ENCODE measurements around the gene DHRS11.

DNA sequence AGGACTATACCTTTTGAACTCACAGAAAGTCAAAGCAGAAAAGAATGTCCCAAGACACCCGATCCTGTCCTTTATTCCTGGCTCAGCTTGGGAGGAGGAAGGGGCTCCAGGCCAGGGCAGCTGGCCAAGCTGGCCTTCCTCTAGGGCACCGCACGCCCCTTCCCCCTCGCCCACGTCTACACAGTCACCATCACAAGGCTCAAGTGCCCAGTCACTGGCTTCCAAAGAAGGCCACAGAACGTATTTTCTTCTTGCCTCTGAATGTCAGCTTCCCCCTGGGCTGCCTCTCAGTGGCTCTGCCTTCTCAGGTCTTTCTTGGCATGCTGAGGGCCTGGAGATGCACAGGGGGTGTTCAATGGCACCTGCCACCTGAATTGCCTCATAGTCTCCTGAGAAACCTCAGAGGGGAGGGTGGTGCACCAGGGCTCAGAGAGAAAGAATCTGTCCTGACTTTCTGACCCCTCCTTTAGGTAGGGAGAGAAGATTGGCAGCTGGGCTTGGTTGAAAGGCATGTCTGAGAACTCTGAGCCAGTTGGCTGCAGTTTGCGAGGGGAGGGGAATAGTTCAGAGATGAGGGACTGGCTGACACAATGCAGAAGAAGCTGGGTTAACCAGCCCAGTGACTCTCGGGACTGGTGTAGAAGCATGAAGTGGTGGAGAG lies 2.1 kb downstream of the DHRS11 start:
- TF ChIP-seq CEBPB (IDR thresholded peaks at IDR 0.05; ENCODE audit: low read depth, low read length), result no peak
- TF ChIP-seq, protein P1, sequence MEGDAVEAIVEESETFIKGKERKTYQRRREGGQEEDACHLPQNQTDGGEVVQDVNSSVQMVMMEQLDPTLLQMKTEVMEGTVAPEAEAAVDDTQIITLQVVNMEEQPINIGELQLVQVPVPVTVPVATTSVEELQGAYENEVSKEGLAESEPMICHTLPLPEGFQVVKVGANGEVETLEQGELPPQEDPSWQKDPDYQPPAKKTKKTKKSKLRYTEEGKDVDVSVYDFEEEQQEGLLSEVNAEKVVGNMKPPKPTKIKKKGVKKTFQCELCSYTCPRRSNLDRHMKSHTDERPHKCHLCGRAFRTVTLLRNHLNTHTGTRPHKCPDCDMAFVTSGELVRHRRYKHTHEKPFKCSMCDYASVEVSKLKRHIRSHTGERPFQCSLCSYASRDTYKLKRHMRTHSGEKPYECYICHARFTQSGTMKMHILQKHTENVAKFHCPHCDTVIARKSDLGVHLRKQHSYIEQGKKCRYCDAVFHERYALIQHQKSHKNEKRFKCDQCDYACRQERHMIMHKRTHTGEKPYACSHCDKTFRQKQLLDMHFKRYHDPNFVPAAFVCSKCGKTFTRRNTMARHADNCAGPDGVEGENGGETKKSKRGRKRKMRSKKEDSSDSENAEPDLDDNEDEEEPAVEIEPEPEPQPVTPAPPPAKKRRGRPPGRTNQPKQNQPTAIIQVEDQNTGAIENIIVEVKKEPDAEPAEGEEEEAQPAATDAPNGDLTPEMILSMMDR (conservative IDR thresholded peaks at IDR 0.05; ENCODE audit: low read depth, low read length), result no peak
- TF ChIP-seq POLR2A (IDR thresholded peaks at IDR 0.05; ENCODE audit: low read depth, low read length), result no peak
- no peak for TF ChIP-seq RCOR1 (IDR thresholded peaks at IDR 0.05; ENCODE audit: insufficient replicate concordance, low read length)
- no peak for TF ChIP-seq BHLHE40 (IDR thresholded peaks at IDR 0.05; ENCODE audit: low read depth, low read length)
